GM21619 (cell line): ENCODE results near the gene SFSWAP.
A peak's percentile ranks its signal among the peaks of the same experiment; 100 is the strongest.
"Not testable (repeated sequence)": the region's sequence is repeated elsewhere in the genome, so short reads cannot be mapped to it uniquely, and the experiment has no call there.

ENCODE experiments used
- ATAC-seq: cut with Tn5 transposase; IDR thresholded peaks from one replicate; pipeline ENCODE4 v1.9.1; 2021; ENCODE audit not compliant: unreplicated experiment

Gene SFSWAP

DNA sequence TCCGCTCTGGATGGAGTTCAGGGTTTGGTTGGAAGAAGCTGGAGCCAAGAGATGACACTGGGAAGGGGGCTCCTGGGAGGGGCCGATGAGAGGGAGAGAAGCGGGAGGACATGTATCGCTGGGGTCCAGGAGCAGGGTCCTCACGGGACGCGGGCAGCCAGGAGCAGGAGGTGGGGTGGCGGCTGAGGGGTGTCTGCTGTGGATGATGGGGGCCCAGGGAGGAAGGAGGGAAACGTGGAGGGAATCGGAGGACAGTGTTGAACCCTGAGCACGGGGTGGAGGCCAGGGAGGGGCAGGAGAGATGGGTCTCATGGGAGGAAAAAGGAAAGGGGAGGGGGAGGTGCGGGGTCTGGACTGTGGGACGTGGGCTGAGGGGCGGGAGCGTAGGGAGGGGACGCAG, 31.7 kb upstream of the SFSWAP start:
- ATAC-seq: not testable (repeated sequence)

DNA sequence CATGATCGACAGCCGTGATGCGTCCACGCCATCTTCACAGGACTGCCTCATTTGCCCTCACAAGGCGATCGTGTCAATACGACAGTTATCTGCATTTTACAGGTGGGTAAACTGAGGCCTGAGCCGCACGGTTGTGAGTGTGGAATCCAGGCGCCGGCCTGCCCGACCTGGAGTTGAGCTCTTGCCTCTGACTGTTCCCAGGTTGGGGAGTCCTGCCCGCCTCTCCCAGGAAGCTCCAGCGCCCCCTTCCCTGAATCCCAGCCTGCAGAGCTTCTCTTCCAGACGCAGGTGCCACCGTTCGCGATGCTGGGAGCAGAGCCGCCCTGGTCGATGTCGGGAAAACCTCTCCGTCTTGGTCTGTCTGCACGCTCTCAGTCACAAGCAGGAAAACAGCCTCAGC, 31.1 kb upstream of the SFSWAP start:
- ATAC-seq: not testable (repeated sequence)

DNA sequence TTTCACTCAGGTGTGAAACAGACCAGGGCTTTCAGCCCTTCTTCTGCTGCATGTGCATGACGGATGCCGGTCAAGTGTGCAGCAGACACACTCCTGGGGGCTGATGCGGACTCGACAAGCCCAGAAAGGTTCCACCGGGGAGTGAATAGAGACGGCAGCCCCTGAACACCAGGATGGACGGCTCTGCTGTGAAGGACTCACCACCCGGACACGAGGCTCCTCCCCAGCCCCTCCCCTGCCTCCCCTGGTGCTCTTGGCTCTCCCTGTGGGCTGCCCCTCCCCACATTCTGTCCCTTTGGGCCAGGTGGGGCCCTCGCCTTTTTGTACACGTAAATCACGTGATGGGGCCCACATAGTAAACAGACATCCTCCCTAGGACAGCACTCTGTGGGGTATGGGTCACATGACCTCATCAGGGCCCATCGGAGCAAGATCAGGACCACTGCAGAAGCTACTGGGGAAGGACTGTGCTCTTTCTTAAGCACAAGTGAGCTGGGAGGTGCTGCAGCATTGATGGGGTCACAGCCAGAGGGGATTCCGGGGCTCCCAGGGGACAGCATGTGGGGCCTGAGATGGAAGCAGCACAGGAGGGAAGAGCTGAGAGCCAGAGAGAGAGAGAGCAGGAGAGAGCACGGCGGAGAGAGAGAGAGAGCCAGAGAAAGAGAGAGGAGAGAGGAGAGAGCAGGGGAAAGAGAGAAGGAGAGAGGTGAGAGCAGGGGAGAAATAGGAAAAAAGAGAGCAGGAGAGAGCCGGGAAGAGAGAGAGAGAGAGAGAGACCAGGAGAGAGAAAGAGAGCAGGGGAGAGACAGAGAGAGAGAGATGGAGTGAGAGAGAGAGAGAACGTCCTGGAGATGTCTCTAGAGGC, 30.3 kb upstream of the SFSWAP start:
- not testable (repeated sequence) for ATAC-seq

DNA sequence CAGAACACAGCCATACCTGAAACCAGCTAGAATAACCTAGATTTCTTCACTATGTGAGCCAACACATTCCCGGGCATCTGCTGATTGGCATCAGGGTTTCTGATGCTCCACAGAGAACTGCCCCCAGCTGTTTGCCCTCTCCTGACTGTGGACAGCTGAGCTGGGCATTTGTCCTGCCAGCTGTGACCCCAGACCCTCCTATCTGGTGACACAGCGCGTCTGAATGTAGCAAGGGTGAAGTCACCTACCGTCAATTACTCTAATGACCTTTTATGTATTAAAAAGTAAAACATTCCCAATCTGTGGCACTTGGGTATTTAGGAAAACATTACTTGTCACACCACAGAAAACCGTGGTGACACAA, 29.7 kb upstream of the SFSWAP start:
- ATAC-seq: no peak

DNA sequence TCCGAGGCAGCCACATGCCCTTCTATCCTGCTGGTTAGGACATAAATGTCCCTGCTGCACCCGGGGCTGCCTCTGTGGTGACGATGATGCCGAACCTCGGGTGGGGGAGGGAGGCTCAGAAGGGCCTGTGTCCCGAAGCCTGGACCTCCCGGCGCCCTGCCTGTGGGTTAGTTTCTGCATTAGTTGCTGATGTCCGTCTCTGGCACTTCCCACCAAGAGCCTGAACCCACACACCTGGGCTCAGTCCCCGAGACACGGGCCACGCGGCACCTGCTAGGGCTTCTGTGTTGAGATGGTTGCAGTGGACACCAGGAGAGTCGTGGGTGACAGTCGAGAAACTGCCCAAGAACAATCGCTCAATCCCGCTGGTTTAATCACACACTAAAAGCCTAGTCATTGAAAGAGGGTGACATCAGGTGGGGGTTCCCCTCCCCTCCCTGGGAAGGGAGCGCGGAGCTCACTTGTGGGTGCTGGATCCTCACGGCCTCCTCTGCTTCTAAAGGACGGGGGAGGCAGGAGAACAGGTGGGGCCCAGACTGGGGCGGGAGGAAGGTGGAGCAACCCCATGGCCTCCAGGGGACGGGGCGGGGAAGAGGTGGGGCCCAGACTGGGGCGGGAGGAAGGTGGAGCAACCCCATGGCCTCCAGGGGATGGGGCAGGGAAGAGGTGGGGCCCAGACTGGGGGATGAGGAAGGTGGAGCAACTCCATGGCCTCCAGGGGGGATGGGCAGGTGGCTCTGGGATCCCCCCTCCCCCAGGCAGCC, 29.0 kb upstream of the SFSWAP start:
- ATAC-seq: peak; percentile 100

DNA sequence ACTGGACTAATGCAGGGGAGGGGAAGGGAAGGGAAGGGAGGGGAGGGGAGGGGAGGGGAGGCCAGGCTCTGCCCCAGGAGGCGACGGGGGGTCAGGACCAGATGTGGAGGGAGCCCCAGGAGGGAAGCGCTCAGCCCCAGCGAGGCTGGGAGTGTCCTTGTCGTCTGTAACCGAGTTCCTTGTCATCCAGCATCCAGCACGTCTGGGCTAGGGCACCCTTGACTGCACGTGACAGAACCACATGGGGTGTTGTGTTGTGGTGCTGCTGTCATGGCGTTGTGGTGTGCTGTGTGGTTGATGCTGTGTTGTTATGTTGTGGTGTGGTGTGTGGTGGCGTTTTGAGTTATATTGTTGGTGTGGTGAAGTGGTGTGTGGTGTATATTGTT, 28.4 kb upstream of the SFSWAP start:
- ATAC-seq: no peak

DNA sequence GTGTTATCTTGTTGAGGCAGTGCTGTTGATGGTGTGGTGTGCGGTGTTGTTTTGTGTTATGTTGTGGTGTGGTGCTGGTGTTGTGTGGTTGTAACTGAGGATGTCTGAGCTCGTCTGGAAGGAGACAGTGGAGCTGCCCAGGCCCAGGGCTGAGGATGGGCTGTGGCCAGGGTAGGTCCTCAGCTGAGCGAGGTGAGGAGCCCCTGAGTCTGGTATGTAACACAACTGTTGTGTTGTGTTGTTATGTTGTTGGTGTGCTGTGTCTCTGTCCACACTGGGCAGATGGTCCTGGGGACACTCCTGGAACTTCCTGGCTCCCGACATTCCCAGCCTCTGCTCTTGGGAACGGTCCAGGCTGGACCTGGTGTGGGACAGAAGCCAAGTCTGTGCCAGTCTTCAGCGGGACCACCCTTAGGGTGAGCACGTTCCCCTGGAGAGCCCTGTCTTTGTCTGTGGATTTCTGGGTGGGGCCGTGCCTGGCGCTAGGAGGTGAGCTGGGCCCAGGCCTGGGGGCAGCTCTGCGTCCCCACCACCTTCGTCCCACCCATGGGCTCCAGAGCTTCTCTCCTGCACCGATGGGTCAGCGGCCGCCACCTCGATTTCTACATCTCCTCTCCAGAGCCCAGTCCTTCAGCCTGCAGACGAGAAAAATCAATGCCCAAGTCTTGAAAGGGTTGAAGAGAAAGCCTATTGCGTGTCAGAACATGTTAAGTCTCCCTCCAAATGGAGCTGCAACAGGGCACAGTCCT, 27.4 kb upstream of the SFSWAP start:
- ATAC-seq: no peak

DNA sequence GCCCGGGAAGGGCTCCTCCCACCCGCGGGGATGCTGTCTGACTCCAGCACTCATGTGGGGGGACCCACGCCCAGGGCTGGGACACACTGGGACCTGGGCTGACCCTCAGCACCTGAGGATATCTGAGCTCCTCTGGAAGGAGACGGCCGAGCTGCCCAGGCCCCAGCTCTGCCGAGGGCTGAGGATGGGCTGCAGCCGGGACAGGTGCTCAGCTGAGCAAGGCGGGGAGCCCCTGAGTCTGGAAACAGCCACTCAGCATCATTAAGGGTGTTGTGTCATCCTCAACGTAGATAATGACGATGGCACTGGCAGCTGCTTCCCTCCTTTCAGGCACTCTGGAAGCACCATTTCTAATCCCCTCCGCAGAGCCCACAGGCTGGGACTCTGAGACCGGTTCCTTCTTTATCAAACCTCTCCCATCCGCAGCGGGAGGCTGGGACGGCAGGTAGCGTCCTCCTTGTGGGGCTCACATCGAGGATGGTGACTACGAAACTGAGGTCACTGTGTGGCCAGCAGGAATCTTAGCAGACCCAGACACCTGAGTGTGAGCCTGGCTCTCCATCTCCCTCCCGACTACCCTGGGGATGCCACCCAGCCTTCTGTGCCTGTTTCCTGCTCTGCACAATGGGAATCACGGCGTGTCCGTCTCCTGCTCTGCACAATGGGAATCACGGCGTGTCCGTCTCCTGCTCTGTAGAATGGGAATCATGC, 26.7 kb upstream of the SFSWAP start:
- no peak for ATAC-seq

GRCh38 chr12:131687346-131688125, 23.4 kb upstream of the SFSWAP start:
- no peak for ATAC-seq

- no peak for ATAC-seq
Observed at GRCh38 chr12:131688131-131688844, 22.6 kb upstream of the SFSWAP start.

- ATAC-seq: no peak
Observed at GRCh38 chr12:131688845-131689154, 22.1 kb upstream of the SFSWAP start.

DNA sequence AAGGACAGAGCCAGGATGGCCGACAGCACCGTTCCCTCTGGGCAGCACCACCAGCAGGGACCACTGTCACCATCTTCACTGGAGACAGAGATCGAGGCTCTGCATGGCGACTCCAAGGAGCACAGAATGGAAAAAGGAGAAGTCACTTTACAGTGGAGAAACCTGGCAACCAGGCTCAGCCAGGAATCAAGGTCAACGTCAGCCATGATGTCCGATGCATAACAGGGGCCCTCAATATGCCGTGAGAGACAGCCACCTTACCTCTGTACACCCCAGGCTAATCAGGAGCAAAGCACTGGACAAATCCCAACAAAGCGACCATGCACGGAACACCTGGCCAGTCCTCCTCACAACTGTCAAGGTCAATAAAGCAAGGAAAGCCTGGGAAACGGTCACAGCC, 20.6 kb upstream of the SFSWAP start:
- no peak for ATAC-seq

GRCh38 chr12:131692431-131692830, 18.5 kb upstream of the SFSWAP start:
- no peak for ATAC-seq

- no peak for ATAC-seq
Observed at GRCh38 chr12:131693149-131693548, 17.7 kb upstream of the SFSWAP start.

DNA sequence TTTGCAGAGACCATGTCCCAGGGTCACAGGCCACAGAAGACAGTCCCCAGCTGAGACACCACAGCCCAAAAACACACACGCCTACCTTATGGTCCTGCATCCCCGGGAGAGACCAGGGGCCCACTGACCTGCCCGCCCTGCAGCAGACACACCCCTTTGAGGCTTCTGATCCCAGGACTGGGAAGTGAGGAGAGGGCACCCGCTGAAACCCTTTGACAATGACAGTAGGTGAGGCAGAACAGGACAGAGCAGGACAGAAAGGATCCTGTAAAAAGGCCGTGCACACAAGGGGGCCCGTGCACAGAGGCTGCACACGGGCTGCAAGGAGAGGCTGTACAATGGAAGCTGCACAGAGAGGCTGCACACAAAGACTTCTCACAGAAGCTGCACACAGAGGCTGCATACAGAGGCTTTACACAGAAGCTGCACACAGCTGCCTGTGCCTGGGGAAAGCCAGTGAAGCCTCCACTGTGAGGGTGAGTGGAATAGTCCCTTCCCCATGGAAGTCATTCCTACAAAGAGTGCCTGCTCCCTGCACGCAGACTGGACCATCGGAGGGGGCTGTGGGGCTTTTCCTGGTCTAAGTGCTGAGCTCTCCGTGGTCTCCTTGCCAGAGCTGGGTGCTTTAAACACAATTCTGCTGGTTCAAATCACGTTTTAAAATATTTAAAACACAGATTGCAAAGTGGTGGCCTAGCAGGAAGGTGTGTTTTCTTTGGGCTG, 16.6 kb upstream of the SFSWAP start:
- ATAC-seq: no peak

- no peak for ATAC-seq
Observed at GRCh38 chr12:131695968-131696367, 14.9 kb upstream of the SFSWAP start.

DNA sequence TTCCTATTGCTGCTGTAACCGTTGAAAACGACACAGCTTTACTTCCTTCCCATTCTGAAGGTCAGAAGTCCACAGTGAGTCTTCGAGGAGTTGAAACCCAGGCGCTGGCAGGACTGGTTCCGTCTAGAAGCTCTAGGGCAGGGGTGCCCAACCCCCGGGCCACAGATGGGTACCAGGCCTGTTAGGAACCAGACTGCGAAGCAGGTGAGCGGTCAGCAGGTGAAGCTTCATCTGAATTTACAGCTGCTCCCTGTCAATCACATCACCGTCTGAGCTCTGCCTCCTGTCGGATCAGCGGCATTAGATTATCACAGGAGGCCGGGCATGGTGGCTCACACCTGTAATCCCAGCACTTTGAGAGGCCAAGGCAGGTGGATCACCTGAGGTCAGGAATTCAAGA, 12.6 kb upstream of the SFSWAP start:
- no peak for ATAC-seq

DNA sequence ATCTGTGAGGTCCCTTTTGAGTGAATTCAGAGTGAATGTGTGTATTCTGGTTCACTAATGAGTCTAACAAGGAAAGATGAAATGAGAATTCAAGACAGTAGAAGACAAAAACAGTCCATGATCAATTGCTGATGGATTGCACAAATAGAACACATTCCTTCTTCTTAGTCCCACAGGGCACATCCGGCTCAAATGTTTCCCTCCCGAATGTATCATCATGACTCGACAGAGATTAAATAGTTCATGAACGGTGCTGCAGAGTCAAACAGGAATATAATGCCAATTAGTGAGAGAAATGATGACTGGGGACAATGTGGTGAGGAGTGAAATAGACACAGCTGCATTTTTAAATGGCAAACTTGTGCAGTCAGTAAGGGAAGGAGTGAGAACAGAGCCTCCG, 11.5 kb upstream of the SFSWAP start:
- no peak for ATAC-seq

DNA sequence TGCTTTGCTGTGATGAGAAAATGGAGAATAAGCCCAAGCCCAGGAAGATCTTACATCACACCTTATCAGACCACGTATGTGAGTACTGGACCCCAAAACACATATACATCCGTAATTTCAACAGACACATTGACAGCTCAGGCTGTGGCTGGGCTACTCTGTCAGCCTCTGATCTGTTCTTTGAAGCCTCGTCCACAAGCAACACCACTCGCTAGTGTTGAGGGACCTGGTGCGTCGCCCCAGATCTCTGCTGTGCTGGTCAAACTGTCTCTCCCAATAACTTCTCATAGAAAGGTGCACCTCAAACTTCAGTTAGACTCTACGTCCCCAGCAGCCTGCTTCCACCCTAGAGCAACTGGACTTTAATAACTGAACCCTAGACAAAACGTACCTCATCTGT, 10.6 kb upstream of the SFSWAP start:
- ATAC-seq: no peak
